Subcutaneous adipose tissue (tissue), 4 donors: ENCODE results near the gene LGALSL. TPM values are rescaled to one million over a fixed set of nuclear protein-coding genes. Genes with fewer than 3 reads are reported as not detected.

ENCODE experiments used
- total RNA-seq, 4 donors: library from RNA; depleted of rRNA; stranded (reverse); fragments of >200 nt; gene quantifications; one replicate each; pipeline ENCODE4 v1.1.0, GENCODE V29; 2016
- TF ChIP-seq, protein P1 (sequence below): fragments of 450-650 bp; IDR thresholded peaks from one replicate; pipeline ENCODE4 v1.5.1; 2016; ENCODE audit warnings: low read depth, mild to moderate bottlenecking, control low read depth, antibody characterized with exemption, moderate library complexity

LGALSL gene
- total RNA-seq, 4 donors from 2014 or later = 8.8 to 25.6 (median 9.8) TPM

- TF ChIP-seq, protein P1, sequence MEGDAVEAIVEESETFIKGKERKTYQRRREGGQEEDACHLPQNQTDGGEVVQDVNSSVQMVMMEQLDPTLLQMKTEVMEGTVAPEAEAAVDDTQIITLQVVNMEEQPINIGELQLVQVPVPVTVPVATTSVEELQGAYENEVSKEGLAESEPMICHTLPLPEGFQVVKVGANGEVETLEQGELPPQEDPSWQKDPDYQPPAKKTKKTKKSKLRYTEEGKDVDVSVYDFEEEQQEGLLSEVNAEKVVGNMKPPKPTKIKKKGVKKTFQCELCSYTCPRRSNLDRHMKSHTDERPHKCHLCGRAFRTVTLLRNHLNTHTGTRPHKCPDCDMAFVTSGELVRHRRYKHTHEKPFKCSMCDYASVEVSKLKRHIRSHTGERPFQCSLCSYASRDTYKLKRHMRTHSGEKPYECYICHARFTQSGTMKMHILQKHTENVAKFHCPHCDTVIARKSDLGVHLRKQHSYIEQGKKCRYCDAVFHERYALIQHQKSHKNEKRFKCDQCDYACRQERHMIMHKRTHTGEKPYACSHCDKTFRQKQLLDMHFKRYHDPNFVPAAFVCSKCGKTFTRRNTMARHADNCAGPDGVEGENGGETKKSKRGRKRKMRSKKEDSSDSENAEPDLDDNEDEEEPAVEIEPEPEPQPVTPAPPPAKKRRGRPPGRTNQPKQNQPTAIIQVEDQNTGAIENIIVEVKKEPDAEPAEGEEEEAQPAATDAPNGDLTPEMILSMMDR = no peak
Measured at GRCh38 chr2:64442801-64443429, 11.0 kb upstream of the LGALSL start.

GRCh38 chr2:64447317-64448040 lies 6.5 kb upstream of the LGALSL start:
- TF ChIP-seq, protein P1 = no peak

GRCh38 chr2:64448041-64448426 lies 5.9 kb upstream of the LGALSL start:
- TF ChIP-seq, protein P1 = no peak

DNA sequence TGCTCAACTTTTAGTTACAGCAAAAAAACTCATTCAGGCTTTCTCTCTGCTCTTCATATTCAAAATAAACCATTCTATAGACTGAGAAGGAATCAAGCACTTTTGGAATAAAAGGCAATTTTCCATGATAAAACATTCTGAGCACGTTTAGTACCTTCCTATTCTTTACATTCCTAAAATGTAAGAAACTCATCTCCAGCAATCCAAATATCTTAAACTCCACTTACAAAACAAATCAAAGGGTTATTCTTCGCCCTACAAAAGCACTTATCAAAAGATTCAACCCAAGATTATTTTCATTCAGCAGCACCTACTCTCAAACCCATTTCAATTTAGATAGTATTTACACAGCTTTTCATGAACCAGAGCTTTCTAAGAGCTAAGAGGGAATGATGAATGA lies 2.9 kb upstream of the LGALSL start:
- TF ChIP-seq, protein P1 = no peak

DNA sequence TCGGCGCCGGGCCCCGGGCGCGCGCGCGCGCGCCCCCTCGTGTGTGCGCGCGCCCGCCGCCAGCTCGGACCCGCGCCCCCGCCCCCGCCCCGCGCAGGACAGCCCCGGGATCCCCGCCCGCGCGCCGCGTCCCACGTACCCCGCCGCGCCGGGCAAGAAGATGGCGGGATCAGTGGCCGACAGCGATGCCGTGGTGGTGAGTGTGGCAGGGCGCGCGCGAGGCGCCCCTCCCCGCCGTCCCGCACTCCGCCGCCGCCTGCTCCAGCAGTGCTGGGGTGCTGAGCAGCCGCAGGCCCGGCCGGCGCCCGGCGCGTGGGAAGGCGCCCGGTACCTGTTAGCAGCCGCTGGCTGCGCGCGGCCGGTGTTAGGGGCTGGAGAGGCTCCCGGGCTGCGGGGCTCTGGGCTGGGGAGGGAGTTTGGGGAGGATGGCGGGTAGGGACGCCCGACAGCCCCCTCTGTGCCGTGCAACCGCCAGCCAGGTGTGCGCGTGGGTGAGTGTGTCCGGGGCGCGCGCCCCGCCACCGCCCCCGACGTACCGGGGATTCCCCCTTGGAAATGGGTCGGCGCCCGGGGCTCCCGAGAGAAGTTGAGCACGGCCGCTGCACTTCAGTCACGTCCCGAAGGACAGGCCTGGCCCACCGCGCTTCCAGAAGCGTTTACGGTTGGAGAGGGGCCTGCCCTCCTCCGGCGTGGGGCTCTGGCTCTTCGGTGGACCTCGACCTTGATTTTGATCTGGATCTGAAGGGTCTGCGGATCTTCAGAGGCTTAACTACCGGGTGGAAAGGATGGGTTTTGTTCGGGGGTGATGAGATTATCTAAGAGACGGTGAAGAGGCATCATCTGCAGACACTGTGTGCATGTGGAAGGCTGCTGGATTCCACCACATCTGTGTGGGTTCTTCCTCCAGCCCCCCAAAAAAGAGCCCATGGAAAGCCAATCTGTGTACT lies 697 bp downstream of the LGALSL start:
- TF ChIP-seq, protein P1 = no peak

GRCh38 chr2:64455545-64455944 lies 1.6 kb downstream of the LGALSL start:
- TF ChIP-seq, protein P1 = no peak

- TF ChIP-seq, protein P1 = no peak
Measured at GRCh38 chr2:64456293-64456692, 2.3 kb downstream of the LGALSL start.
